ENCODE data around the gene LRGUK.

Gene LRGUK

DNA sequence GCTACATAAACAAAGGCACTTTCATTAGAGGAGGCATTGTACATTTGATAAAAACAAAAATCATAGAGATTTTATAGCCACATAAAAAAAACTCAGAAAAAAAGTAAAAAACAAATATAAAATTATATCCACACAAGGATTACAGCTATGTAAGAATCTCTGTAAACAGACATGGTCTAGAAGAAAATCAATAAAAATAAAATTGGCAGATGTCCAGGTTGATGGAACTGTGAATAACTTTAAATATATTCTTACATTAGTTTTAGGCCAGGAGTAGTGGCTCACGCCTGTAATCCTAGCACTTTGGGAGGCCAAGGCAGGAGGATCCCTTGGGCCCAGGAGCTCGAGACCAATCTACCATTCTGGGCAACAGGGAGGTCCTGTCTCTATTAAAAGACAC lies 170.3 kb downstream of the LRGUK start:
- in situ Hi-C loops (cut with HindIII; ENCODE audit: low sequenced_read_pairs) = no loop called here

- in situ Hi-C loops (cut with HindIII; ENCODE audit: low sequenced_read_pairs) = no loop called here
Measured at GRCh38 chr7:134298902-134299683, 172.0 kb downstream of the LRGUK start.

GRCh38 chr7:134300988-134301387 lies 173.8 kb downstream of the LRGUK start:
- in situ Hi-C loops (cut with HindIII; ENCODE audit: low sequenced_read_pairs) = no loop called here

DNA sequence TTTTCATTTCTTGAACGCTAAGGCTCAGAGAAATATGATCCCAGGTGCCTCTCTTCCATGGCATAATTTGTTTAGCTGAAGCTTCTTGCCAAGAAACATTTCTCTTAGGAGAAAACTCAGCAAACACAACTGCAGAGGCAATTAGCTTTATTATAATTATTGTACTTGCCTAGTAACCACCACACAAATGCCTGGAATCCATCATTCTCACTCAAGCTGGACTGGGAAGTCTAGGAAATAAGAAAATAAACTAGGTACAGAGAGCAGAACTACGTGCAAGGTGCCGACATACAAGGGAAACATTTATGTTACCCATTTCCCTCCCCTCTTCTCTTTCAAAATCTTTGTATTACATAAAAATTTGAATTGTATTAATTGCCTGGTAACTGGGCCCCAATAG lies 174.5 kb downstream of the LRGUK start:
- in situ Hi-C loops (cut with HindIII; ENCODE audit: low sequenced_read_pairs) = no loop called here

- in situ Hi-C loops (cut with HindIII; ENCODE audit: low sequenced_read_pairs) = no loop called here
Measured at GRCh38 chr7:134302120-134302519, 175.0 kb downstream of the LRGUK start.

DNA sequence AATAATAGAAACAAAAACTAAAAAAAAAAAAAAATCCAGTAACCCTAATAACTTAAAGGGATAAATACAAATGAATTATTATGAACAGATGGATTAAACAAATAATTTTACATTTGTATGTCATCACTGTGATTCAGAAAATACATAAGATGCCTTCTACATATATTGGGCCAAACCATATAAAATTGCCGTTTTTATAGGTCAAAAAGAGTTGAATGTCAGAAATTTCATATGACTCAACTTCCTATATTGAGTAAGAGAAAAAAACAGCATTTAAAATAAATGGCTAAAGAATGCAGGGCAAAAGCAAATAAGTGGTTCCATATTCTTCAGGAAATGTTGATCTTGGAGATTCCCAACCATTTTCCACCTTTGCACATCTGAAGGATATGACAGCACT lies 180.2 kb downstream of the LRGUK start:
- in situ Hi-C loops (cut with HindIII; ENCODE audit: low sequenced_read_pairs) = no loop called here

DNA sequence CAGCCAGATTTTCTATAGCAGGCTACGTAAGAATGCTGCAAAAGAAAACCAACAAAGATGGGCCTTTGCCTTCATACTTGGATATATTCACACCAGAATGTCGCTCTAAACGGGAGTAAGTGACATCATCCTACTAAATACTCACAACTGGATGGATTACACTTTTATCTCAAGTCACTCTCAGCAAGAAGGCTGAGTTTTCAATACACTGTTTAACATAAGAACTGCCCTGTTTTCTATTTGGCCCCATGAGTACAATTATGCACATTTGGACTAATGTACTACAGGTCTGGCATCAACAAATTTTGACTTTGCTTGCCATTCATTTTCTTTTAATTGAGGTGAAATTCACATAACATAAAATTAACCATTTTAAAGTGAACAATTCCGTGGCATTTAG lies 181.4 kb downstream of the LRGUK start:
- in situ Hi-C loops (cut with HindIII; ENCODE audit: low sequenced_read_pairs) = no loop called here

DNA sequence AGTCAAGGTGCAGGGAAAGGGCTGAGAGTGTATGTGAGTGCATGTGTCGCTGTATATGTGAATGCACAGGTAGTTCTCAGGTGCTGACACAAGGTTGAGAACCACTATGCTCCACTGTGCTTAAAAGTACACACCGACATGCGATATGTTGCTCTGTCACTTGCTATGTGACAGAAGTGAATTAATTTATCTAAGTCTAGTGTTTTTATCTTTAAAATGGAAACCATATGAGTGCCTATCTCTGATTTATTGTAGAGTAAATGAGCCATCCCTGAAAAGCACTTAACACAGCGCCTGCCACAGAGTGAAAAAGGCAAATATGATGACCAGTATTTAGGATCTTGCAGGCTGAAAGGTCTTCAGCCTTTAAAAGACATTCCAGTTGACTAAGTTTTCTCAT lies 184.7 kb downstream of the LRGUK start:
- in situ Hi-C loops (cut with HindIII; ENCODE audit: low sequenced_read_pairs) = no loop called here

DNA sequence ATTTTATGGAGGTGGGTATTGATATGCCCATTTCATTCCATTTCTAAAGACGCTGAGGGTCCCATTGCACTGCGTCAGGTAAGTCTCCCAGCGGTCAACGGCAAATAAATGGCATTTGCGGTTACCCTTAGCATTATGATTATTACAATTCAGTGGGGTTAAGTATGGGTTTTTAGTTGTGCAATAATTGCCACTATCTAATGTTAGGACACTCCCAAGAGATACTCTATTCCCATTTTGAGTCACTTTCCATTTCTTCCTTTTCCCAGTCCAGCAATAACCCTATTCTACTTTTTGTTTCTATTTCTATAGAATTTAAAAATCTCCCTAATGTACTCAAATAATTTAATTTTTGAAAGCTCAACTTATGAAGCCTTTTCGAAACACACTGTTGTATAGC lies 185.6 kb downstream of the LRGUK start:
- in situ Hi-C loops (cut with HindIII; ENCODE audit: low sequenced_read_pairs) = no loop called here

DNA sequence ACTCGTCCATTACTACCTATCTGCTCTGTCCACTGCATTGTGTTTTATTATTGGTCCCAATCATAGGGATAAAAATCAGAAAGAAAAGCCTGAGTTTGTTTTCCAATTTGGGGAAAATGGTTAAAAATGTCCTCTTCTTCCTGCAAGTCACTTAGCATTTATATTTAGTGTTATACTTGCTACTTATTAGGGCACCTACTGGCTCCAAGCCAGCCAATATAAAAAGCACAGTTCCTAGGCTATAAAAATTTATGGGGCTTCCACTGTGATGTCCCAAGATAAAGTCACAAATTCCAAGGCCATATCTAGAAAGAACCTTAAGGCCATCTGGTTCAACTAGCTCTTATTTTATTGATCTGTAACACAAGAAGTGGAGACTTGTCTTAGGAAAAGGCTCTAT lies 186.4 kb downstream of the LRGUK start:
- in situ Hi-C loops (cut with HindIII; ENCODE audit: low sequenced_read_pairs) = no loop called here

All from DLD1 (cell line).